SH-SY5Y (cell line): ENCODE data around the gene GHRL.

Experiments
- GATA2 ChIP-seq: IDR thresholded peaks from 2 replicates; pipeline ENCODE4 v1.6.1; 2011; ENCODE audit warnings: mild to moderate bottlenecking, low read depth, low read length
- GATA3 ChIP-seq: IDR thresholded peaks from 2 replicates; pipeline ENCODE4 v1.6.1; 2011; ENCODE audit warnings: low read depth, mild to moderate bottlenecking, low read length, moderate library complexity

DNA sequence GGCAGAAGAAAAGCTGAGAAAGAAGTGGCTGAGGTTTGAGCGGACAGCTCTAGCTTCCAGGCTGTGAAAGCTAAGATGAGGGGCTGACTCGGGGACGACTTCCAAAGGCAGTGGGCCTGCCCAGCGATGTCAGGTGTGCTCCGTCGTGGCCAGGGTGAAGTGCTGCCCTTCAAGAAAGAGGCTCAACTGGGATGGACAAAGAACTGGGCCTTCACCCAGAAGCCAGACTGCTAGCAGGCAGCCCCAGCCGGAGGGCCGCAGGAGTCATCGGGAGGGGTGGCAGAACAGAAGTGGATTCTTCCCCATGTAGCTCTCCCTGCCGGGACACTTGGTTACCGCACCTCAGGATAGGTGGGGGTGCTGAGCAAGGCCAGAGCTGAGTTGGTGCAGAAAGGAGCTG, 41.3 kb upstream of the GHRL start:
- TF ChIP-seq GATA3 (no peak), GATA2 (no peak)
